Esophagus (tissue), 2 donors: ENCODE data around the gene PLXNC1. TPM values are rescaled to one million over a fixed set of nuclear protein-coding genes. Genes with fewer than 3 reads are reported as not detected.
A peak's percentile ranks its signal among the peaks of the same experiment; 100 is the strongest.

Experiments
- H3K27ac ChIP-seq, 2 donors: one replicate each; pipeline ENCODE4 v1.5.1; 2013; ENCODE audit warnings: low read depth in 2 of 2, mild to moderate bottlenecking in 2 of 2, inconsistent platforms in 1 of 2, low read length in 1 of 2, moderate library complexity in 1 of 2
- H3K27me3 ChIP-seq, 2 donors: one replicate each; pipeline ENCODE4 v1.6.1; 2013; ENCODE audit warnings: low read length in 2 of 2, control low read depth in 1 of 2, mild to moderate bottlenecking in 1 of 2; ENCODE audit not compliant: insufficient read depth in 2 of 2, control insufficient read depth in 1 of 2
- H3K36me3 ChIP-seq, 2 donors: one replicate each; pipeline ENCODE4 v1.6.1; 2013; ENCODE audit warnings: low read length in 1 of 2; ENCODE audit not compliant: control insufficient read depth in 2 of 2, insufficient read depth in 2 of 2
- H3K4me1 ChIP-seq, 2 donors: one replicate each; pipeline ENCODE4 v1.6.1; 2013; ENCODE audit warnings: low read length in 1 of 2; ENCODE audit not compliant: control insufficient read depth in 2 of 2, insufficient read depth in 2 of 2
- H3K4me3 ChIP-seq, 2 donors: one replicate each; pipeline ENCODE4 v1.5.1; 2013; ENCODE audit warnings: low read length in 2 of 2, mild to moderate bottlenecking in 2 of 2, low read depth in 1 of 2, moderate library complexity in 1 of 2
- H3K9me3 ChIP-seq, 2 donors: one replicate each; pipeline ENCODE4 v1.6.1; 2013; ENCODE audit warnings: mild to moderate bottlenecking in 2 of 2, low read depth in 1 of 2, low read length in 1 of 2, moderate library complexity in 1 of 2; ENCODE audit not compliant: control insufficient read depth in 2 of 2, insufficient read depth in 1 of 2
- WGBS, 2 donors: extraction: QIAGEN DNeasy Blood & Tissue Kit; methylation state at CpG; one replicate each; pipeline ENCODE4 v1.1.7; 2013; 5-methylcytosine and 5-hydroxymethylcytosine counted together
- polyA plus RNA-seq, 2 donors: library from polyadenylated mRNA; stranded (reverse); fragments of 200-250 nt; gene quantifications; one replicate each; pipeline ENCODE4 v1.2.3, GENCODE V29; 2013
- donor health status: healthy with polysubstance abuse.
- donor health status: Bipolar disorder and iron deficiency.

Gene PLXNC1
- under 1 TPM; 0.24 to 0.41 TPM for polyA plus RNA-seq

- H3K27ac ChIP-seq, result no peak within 1 kb of the TSS
- H3K36me3 ChIP-seq, result no peaks in the 10 kb centered on the region
- no peaks in the 10 kb centered on the region for H3K9me3 ChIP-seq
- H3K27me3 ChIP-seq, result peaks cover 7 to 9% of the 10 kb centered on the region in 2 donors
- WGBS, 2 donors, result 0 to 1% methylated on average over 52 to 70 of the region's 75 CpGs
- H3K4me3 ChIP-seq, result peak within 1 kb of the TSS; percentile 40 to 62
- H3K4me1 ChIP-seq, result peaks cover 4 to 6% of the 10 kb centered on the region in 2 donors
Observed at GRCh38 chr12:94147991-94148738, at the start of gene PLXNC1. Gene PLXNC1 (plus strand): TSS chr12:94148577. CDS start chr12:94148972, 395 bp downstream.

- Histone ChIP-seq H3K27ac (no peak overlapping the region), H3K4me1 (no peaks in the 10 kb centered on the region), H3K36me3 (no peaks in the 10 kb centered on the region), H3K27me3 (no peaks in the 10 kb centered on the region), H3K9me3 (no peaks in the 10 kb centered on the region), H3K4me3 (no peak overlapping the region)
- 87 to 88% methylated on average over 3 of the region's 3 CpGs for WGBS, 2 donors
Observed at GRCh38 chr12:94099191-94099590, 49.2 kb upstream of the PLXNC1 start.

GRCh38 chr12:94099632-94100031 lies 48.7 kb upstream of the PLXNC1 start:
- no peaks in the 10 kb centered on the region for H3K36me3 ChIP-seq
- no peaks in the 10 kb centered on the region for H3K4me1 ChIP-seq
- WGBS, 2 donors, result 59 to 60% methylated on average over 10 of the region's 10 CpGs
- H3K27me3 ChIP-seq, result no peaks in the 10 kb centered on the region
- no peak overlapping the region for H3K27ac ChIP-seq
- no peaks in the 10 kb centered on the region for H3K9me3 ChIP-seq
- no peak overlapping the region for H3K4me3 ChIP-seq

- Histone ChIP-seq H3K27me3 (no peaks in the 10 kb centered on the region), H3K36me3 (no peaks in the 10 kb centered on the region), H3K27ac (no peak overlapping the region), H3K4me1 (no peaks in the 10 kb centered on the region), H3K4me3 (no peak overlapping the region), H3K9me3 (no peaks in the 10 kb centered on the region)
- 35 to 50% methylated on average over 6 of the region's 6 CpGs for WGBS, 2 donors
Observed at GRCh38 chr12:94100211-94100627, 48.2 kb upstream of the PLXNC1 start.

- no peak overlapping the region for H3K27ac ChIP-seq
- peak overlapping the region; percentile 51 for H3K4me3 ChIP-seq
- 15 to 25% methylated on average over 38 of the region's 38 CpGs for WGBS, 2 donors
- no peaks in the 10 kb centered on the region for H3K4me1 ChIP-seq
- H3K9me3 ChIP-seq, result no peaks in the 10 kb centered on the region
- no peaks in the 10 kb centered on the region for H3K27me3 ChIP-seq
- H3K36me3 ChIP-seq, result no peaks in the 10 kb centered on the region
Observed at GRCh38 chr12:94100990-94101737, 47.2 kb upstream of the PLXNC1 start.

- WGBS, 2 donors, result 1 to 2% methylated on average over 50 of the region's 50 CpGs
- no peaks in the 10 kb centered on the region for H3K27me3 ChIP-seq
- no peaks in the 10 kb centered on the region for H3K9me3 ChIP-seq
- H3K4me3 ChIP-seq, result peak overlapping the region; percentile 51
- peak overlapping the region in 1 of 2 donors; percentile 36 for H3K27ac ChIP-seq
- no peaks in the 10 kb centered on the region for H3K4me1 ChIP-seq
- H3K36me3 ChIP-seq, result no peaks in the 10 kb centered on the region
Observed at GRCh38 chr12:94101738-94102660, 46.4 kb upstream of the PLXNC1 start.

- no peaks in the 10 kb centered on the region for H3K9me3 ChIP-seq
- H3K27me3 ChIP-seq, result no peaks in the 10 kb centered on the region
- WGBS, 2 donors, result 56 to 62% methylated on average over 4 of the region's 4 CpGs
- no peak overlapping the region for H3K27ac ChIP-seq
- H3K36me3 ChIP-seq, result no peaks in the 10 kb centered on the region
- H3K4me3 ChIP-seq, result no peak overlapping the region
- H3K4me1 ChIP-seq, result no peaks in the 10 kb centered on the region
Observed at GRCh38 chr12:94103986-94104385, 44.4 kb upstream of the PLXNC1 start.

GRCh38 chr12:94107910-94108309 lies 40.5 kb upstream of the PLXNC1 start:
- Histone ChIP-seq H3K27me3 (no peaks in the 10 kb centered on the region), H3K9me3 (no peaks in the 10 kb centered on the region), H3K4me3 (no peak overlapping the region), H3K4me1 (no peaks in the 10 kb centered on the region), H3K27ac (no peak overlapping the region), H3K36me3 (no peaks in the 10 kb centered on the region)
- WGBS, 2 donors, result 70 to 81% methylated on average over 4 of the region's 4 CpGs

- Histone ChIP-seq H3K27me3 (no peaks in the 10 kb centered on the region), H3K9me3 (no peaks in the 10 kb centered on the region), H3K36me3 (no peaks in the 10 kb centered on the region), H3K4me1 (no peaks in the 10 kb centered on the region), H3K27ac (no peak overlapping the region), H3K4me3 (no peak overlapping the region)
- 22 to 30% methylated on average over 4 to 5 of the region's 5 CpGs for WGBS, 2 donors
Observed at GRCh38 chr12:94109160-94109559, 39.2 kb upstream of the PLXNC1 start.
